Retinal pigment epithelial cell (primary cell): Measurements from ENCODE around the gene CRACR2B.

ENCODE experiments used
- DNase-seq: peaks from one replicate; pipeline ENCODE4 v3.0.0-alpha.2; 2010; ENCODE audit warnings: low read depth
- H3K4me3 ChIP-seq: 2 replicates; pipeline ENCODE4 v1.5.1; 2011; ENCODE audit warnings: mild to moderate bottlenecking, low read length, control low read depth, moderate library complexity
- TF ChIP-seq, protein P1 (sequence below): conservative IDR thresholded peaks from 2 replicates; pipeline ENCODE4 v1.5.1; 2011; ENCODE audit warnings: low read depth, low read length, control low read depth, inconsistent platforms

Gene CRACR2B

DNA sequence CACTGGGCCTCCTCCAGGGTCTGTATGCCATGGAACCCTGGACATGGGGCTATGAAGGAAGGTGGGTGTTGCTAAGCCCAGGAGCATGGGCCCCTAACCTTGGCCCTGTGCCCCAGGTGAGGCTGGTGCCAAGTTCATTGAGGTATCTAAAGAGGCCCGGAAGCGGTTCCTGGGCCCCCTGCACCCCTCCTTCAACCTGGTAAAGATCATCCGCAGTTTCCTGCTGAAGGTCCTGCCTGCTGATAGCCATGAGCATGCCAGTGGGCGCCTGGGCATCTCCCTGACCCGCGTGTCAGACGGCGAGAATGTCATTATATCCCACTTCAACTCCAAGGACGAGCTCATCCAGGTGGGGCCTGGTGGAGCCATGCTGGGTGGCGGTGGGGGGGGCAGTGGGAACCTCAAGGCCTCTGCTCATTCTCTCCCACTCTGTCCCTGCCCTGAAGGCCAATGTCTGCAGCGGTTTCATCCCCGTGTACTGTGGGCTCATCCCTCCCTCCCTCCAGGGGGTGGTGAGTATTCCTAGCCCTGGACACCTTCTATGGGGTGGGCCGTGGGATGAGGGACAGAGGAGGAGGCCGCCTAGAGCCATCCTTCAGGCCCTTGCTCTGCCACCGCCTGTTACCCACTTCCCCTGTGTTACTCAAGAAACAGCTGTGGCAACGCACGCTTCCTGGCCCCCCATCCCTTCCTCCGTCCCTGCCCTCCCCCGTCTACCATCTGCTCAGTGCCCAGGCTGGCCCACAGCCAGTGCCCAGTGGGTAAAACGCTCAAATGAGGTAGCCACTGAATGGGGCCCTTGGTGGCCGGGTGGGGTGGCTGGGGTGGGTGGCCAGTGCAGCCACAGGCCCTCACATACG, 6.0 kb upstream of the CRACR2B start:
- H3K4me3 ChIP-seq: no peak overlapping the region

DNA sequence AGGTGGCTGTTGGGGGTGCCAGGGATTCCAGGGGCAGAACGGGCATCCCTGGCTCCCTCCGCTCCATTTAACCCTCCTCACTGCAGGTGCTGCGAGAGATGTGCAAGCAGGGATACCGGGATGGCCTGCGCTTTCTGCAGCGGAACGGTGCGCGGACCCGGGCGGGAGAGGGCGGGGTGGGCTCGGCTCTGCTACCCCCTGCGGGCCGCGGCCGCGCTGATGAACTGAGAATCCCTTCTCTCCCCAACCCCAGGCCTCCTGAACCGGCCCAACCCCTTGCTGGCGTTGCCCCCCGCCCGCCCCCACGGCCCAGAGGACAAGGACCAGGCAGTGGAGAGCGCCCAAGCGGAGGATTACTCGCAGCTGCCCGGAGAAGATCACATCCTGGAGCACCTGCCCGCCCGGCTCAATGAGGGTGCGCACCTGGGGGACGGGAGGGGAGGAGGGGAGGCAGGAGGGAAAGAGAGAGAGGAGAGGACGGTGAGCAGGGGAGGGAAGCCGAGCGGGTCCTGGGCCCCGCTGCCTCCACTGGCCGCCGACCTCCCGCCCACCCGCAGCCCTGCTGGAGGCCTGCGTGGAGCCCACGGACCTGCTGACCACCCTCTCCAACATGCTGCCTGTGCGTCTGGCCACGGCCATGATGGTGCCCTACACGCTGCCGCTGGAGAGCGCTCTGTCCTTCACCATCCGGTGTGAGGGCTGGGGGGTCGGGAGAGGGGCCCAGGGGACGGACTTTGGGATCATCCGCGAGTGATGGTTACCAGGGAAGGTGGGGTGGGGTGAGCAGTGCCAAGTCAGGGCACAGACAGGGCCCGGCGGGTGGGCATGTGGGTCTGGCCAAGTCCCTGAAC, 4.1 kb upstream of the CRACR2B start:
- no peak overlapping the region for H3K4me3 ChIP-seq
- DNase-seq: no peak
- TF ChIP-seq, protein P1, sequence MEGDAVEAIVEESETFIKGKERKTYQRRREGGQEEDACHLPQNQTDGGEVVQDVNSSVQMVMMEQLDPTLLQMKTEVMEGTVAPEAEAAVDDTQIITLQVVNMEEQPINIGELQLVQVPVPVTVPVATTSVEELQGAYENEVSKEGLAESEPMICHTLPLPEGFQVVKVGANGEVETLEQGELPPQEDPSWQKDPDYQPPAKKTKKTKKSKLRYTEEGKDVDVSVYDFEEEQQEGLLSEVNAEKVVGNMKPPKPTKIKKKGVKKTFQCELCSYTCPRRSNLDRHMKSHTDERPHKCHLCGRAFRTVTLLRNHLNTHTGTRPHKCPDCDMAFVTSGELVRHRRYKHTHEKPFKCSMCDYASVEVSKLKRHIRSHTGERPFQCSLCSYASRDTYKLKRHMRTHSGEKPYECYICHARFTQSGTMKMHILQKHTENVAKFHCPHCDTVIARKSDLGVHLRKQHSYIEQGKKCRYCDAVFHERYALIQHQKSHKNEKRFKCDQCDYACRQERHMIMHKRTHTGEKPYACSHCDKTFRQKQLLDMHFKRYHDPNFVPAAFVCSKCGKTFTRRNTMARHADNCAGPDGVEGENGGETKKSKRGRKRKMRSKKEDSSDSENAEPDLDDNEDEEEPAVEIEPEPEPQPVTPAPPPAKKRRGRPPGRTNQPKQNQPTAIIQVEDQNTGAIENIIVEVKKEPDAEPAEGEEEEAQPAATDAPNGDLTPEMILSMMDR: no peak

More for the DNA sequence above, 6.0 kb upstream of the CRACR2B start:
- TF ChIP-seq, protein P1: no peak
- no peak for DNase-seq

DNA sequence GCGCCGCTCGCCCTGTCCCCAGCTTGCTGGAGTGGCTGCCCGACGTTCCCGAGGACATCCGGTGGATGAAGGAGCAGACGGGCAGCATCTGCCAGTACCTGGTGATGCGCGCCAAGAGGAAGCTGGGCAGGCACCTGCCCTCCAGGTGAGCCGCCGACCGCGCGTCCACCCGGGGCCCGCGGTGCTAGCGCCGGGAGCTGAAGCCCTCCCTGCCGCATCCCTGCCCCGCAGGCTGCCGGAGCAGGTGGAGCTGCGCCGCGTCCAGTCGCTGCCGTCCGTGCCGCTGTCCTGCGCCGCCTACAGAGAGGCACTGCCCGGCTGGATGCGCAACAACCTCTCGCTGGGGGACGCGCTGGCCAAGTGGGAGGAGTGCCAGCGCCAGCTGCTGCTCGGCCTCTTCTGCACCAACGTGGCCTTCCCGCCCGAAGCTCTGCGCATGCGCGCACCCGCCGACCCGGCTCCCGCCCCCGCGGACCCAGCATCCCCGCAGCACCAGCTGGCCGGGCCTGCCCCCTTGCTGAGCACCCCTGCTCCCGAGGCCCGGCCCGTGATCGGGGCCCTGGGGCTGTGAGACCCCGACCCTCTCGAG, 3.3 kb upstream of the CRACR2B start:
- no peak overlapping the region for H3K4me3 ChIP-seq
- no peak for DNase-seq
- TF ChIP-seq, protein P1: no peak

DNA sequence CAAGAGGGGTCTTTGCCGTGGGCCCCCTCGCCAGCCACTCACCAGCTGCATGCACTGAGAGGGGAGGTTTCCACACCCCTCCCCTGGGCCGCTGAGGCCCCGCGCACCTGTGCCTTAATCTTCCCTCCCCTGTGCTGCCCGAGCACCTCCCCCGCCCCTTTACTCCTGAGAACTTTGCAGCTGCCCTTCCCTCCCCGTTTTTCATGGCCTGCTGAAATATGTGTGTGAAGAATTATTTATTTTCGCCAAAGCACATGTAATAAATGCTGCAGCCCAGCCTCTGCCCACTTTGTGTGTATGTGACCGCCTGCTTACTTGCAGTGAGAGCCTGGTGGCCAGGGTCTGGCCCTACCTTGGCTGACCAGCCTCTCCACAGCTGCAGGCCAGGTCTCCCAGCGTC, 2.8 kb upstream of the CRACR2B start:
- H3K4me3 ChIP-seq: no peak overlapping the region
- TF ChIP-seq, protein P1: no peak
- no peak for DNase-seq

DNA sequence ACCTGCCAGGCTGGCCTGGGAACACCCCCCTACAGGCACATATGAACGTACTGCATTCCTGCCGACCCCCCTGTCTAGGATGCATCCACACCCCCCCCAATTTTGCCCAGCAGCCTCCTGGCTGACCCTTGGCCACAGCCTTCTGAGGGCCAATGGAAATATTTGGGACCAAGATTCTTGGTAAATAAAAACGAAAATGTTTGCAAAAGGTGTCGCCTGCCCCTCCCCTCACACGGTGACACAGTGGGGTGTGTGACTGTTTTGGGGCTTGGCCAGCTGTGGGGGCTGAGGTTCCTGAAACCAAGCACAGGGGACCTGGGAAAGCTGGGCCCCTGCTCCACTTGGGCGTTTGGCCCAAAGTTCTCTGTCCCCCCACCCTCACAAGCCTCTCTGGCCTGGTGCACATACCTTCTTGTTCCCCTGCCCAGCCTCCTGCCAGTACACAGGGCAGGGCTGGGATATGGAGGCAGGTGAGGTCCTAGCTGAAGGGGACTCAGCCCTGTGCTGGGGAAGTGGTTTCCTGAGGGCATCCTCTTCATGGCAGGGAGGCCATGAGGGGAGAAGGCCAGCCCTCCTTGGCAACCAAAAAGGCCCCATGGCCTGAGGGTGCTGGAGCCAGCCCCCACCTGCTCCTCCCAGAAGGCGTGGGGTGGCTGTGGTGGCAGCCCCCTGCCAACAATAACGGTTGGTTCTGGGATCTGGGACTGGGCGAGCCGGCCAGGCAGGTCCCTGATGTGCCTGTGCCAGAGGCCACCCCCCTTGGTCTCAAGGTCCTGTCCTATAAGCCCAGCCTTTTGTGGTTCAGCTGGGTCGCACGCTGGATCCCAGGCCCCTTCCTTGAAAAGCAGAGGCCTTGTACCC, 2.1 kb upstream of the CRACR2B start:
- DNase-seq: no peak
- no peak overlapping the region for H3K4me3 ChIP-seq
- TF ChIP-seq, protein P1: no peak

DNA sequence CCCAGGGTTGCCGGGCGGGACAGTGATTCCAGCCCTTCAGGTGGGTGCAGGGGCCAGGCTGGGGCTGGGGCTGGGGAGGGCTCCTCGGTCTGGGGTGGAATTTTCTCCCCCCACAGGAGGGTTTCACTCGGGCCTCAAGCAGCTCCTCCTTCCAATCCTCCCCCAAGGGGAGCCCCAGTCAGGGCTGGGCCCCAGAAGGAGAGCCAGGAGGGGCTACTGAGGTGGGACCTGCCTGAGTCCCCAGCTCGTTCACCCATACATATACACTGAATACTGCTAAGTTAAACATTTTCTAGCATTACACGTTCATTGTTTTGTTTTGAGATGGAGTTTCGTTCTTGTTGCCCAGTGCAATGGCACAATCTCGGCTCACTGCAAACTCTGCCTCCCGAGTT, 1.5 kb upstream of the CRACR2B start:
- TF ChIP-seq, protein P1: no peak
- DNase-seq: no peak
- no peak overlapping the region for H3K4me3 ChIP-seq
